Measurements from ENCODE around the gene POLR2F.

POLR2F gene

GRCh38 chr22:37953437-37954179 lies at the start of gene POLR2F, which contains the start of gene C22orf23:
POLR2F (plus strand) TSS chr22:37953699; CDS start chr22:37953788, 89 bp downstream.
C22orf23 (minus strand) TSS chr22:37953601; CDS start chr22:37953149, 452 bp downstream.
- peak; percentile 97 for DNase-seq

- no peak for DNase-seq
Observed at GRCh38 chr22:37904572-37905533, 48.6 kb upstream of the POLR2F start.

GRCh38 chr22:37905534-37906363 lies 47.8 kb upstream of the POLR2F start, which contains the start of gene MICALL1:
MICALL1 (plus strand) TSS chr22:37906297; CDS start chr22:37906423, 126 bp downstream.
- DNase-seq: peak; percentile 65

GRCh38 chr22:37906364-37907008 lies 47.0 kb upstream of the POLR2F start:
- DNase-seq: peak; percentile 43

GRCh38 chr22:37907036-37907954 lies 46.2 kb upstream of the POLR2F start:
- no peak for DNase-seq

GRCh38 chr22:37909766-37910165 lies 43.7 kb upstream of the POLR2F start:
- DNase-seq: no peak

DNA sequence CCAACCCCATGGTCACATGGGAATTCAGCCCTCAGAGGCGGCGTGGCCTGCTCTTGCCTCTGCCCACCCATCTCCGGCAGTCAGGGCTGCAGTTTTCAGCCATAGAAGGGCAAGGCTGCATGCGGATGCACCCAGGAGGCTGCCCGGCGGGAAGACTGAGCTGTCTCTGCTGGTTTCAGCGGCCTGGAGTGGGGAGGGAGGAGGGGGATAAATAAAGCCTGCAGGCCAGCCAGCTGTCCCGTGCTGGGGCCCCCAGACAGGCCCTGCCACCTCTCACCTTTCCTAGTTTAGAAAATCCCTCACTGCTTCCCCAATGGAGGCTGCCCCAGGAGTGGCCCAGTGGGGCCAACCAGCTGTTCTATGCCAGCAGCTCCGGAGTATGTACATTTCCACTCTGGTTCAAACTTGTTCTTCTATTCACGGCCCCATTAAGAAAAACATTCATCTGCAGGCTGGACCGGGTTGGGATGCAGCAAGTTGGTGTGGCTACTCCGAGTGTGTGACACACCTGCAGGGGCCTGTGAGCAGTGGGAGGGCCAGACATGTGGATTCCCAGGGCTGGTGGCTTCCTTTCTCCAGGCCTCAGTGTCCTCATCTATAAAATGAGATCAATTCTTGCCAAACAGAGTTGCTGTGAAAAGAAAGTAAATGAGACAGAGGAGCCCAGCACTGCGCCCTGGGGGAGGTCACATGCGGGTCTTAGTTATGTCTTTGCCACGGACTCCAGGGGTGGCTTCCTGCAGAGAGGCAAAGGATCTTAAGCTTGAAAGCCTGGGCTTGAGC lies 42.4 kb upstream of the POLR2F start:
- DNase-seq: no peak

GRCh38 chr22:37911697-37912096 lies 41.8 kb upstream of the POLR2F start:
- no peak for DNase-seq

- DNase-seq: no peak
Observed at GRCh38 chr22:37912171-37912570, 41.3 kb upstream of the POLR2F start.

- no peak for DNase-seq
Observed at GRCh38 chr22:37913233-37913721, 40.2 kb upstream of the POLR2F start.

DNA sequence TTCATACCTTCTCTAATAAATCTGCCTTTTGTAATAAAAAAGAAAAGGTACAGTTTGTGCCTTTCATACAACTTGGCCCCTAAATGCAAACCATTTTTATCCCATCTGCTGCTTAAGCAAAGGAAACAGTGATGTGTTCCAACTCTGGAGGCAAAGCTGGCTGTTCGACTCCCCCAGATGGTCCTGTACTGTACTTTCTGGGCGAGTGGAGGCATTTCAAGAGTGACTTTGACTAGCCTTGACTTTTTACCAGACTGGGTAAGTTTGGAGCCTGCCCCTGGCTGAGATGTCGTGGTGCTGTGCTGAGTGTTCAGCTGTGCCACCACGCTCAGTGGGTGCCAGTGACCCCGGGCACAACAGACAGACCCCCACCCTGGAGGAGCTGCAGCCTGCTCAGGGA lies 37.2 kb upstream of the POLR2F start:
- DNase-seq: no peak

DNA sequence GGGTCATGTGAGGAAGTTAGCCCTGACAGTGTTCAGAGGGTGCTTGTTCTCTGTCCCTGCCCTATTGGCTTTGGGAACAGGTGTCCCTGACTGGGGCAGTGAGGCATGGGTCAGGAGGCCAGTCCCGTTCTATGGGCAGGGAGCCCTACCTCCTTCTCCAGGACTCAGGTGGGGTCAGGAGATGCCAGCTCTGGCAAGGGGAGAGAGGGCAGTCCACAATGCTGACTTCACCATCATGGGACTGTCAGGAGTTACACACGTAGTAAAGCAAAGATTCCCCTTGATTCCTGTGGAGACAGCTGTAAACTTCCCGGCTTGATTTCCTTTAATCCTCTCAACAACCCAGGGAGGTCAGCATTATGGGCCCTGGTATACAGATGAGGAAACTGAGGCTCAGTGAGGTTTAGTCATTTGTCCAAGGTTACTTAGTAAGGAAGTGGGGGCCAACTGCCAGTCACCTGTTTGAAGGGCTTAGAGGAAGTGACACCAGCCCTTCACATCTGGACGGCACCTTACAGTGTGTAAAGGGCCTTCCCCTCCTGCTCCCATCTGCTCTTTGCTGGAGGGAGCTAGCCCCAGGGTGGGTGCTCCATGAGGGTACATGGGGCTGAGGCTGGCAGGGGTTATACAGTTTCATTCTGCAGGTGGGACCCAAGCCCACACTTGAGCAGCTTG lies 35.5 kb upstream of the POLR2F start:
- DNase-seq: no peak

DNA sequence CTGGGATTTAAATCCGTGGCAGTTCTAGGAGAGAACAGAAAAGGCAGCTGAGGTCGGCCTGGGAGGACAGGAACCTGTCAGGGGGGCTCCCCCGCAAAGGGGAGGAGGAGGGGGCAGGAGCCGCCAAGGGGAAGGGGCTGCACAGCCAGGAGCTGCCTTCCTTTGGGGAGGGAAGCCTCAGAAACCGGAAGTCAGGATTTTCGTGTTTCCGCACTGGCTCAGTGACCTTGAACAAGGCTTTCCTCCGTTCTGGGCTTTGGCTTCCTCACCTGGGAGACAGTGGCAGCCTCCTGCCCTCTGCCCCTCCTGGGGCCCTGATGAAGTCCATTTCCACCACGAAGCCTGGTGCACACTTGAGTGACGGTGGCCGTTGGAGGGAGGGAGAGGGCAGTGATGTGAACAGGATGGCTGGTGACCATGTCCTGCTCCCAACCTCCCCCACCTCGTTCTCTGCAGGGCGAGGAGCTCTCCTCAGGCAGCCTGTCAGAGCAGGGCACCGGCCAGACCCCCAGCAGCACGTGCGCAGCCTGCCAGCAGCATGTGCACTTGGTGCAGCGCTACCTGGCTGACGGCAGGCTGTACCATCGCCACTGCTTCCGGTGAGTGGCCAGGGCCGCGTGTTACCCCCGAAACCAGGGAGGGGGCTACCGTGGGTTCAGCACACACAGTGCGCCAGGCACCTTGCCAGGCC lies 34.8 kb upstream of the POLR2F start:
- DNase-seq: no peak

DNA sequence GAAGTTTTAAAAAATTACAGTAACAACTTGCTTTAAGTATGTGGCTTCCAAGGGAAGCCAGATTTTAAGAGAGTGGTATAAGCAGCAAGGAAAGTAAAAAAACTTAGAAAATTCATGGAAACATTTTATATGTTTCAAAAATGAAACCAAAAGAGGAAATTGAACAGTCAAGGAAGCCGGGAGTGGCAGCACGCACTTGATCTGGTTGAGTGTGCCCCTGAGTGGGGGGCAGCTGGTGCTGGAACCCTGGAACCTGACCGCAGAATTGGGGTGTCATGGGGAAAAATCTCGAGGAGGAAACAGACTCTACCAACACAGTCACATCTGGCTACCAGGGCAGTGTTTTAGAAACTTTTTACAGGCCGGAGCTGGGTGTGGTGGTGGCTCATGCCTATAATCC lies 33.4 kb upstream of the POLR2F start:
- DNase-seq: no peak

- no peak for DNase-seq
Observed at GRCh38 chr22:37922191-37922590, 31.3 kb upstream of the POLR2F start.

- DNase-seq: no peak
Observed at GRCh38 chr22:37923927-37924326, 29.6 kb upstream of the POLR2F start.

- DNase-seq: no peak
Observed at GRCh38 chr22:37924386-37925065, 29.0 kb upstream of the POLR2F start.

- DNase-seq: no peak
Observed at GRCh38 chr22:37925330-37925729, 28.2 kb upstream of the POLR2F start.

All from CD4-positive, alpha-beta T cell treated with Interleukin-17A for 1 hour (primary cell).